Common myeloid progenitor, CD34-positive (primary cell): Measurements from ENCODE around the gene CCNG1. TPM values are rescaled to one million over a fixed set of nuclear protein-coding genes. Genes with fewer than 3 reads are reported as not detected.
A peak's percentile ranks its signal among the peaks of the same experiment; 100 is the strongest.
"Not testable (repeated sequence)": the region's sequence is repeated elsewhere in the genome, so short reads cannot be mapped to it uniquely, and the experiment has no call there.

Experiments
- CTCF ChIA-PET: fragments of 350-600 bp; sonication (Branson Sonifier 250); formaldehyde crosslinking; loops from one replicate; lab custom pipeline; 2021; ENCODE audit warnings: antibody characterized with exemption; lab: Charles Lee
- POLR2A ChIA-PET: fragments of 350-600 bp; sonication (Branson Sonifier 250); formaldehyde crosslinking; loops from one replicate; lab custom pipeline; 2021; ENCODE audit warnings: antibody characterized with exemption; lab: Charles Lee
- DNase-seq, 3 donors: peaks; one replicate each; pipeline versions ENCODE4 v3.0.0 to v3.0.0-alpha.2; 2013
- H3K27ac ChIP-seq, 2 experiments: 1 replicate in 1 of 2; 2 replicates in 1 of 2; pipeline ENCODE4 v1.7.0; 2013; ENCODE audit warnings: inconsistent platforms in 2 of 2, low read length in 2 of 2, mild to moderate bottlenecking in 2 of 2, low read depth in 1 of 2, moderate library complexity in 1 of 2; ENCODE audit not compliant: severe bottlenecking in 2 of 2, insufficient read depth in 1 of 2, poor library complexity in 1 of 2
- H3K27me3 ChIP-seq, 5 experiments: replicated peaks in 2 of 5; 1 replicate in 3 of 5; 2 replicates in 2 of 5; pipeline versions ENCODE4 v1.6.1 to v1.7.0; 2013; ENCODE audit warnings: low read length in 4 of 5, mild to moderate bottlenecking in 2 of 5, moderate library complexity in 2 of 5, inconsistent platforms in 1 of 5; ENCODE audit not compliant: insufficient read depth in 5 of 5, control insufficient read depth in 4 of 5
- H3K36me3 ChIP-seq, 4 experiments: 1 replicate in 2 of 4; 2 replicates in 2 of 4; pipeline versions ENCODE4 v1.6.1 to v1.7.0; 2013; ENCODE audit warnings: low read length in 3 of 4, control low read depth in 1 of 4, mild to moderate bottlenecking in 1 of 4; ENCODE audit not compliant: control insufficient read depth in 4 of 4, insufficient read depth in 4 of 4
- H3K4me1 ChIP-seq, 4 experiments: 1 replicate in 3 of 4; 2 replicates in 1 of 4; pipeline versions ENCODE4 v1.6.1 to v1.7.1; 2013; ENCODE audit warnings: low read length in 3 of 4, mild to moderate bottlenecking in 3 of 4, control low read depth in 1 of 4, inconsistent platforms in 1 of 4, moderate library complexity in 1 of 4; ENCODE audit not compliant: control insufficient read depth in 4 of 4, insufficient read depth in 4 of 4; ENCODE audit errors: control extremely low read depth in 1 of 4
- H3K4me3 ChIP-seq, 7 experiments: 1 replicate in 4 of 7; 2 replicates in 3 of 7; pipeline versions ENCODE4 v1.5.1 to v1.7.0; 2013; ENCODE audit warnings: mild to moderate bottlenecking in 7 of 7, low read length in 6 of 7, moderate library complexity in 6 of 7, inconsistent platforms in 2 of 7, low read depth in 2 of 7, control low read depth in 1 of 7; ENCODE audit not compliant: insufficient read depth in 4 of 7, control insufficient read depth in 1 of 7; ENCODE audit errors: extremely low read depth in 1 of 7
- H3K9me3 ChIP-seq, 5 experiments: 1 replicate in 4 of 5; 2 replicates in 1 of 5; pipeline versions ENCODE4 v1.6.1 to v1.7.1; 2013; ENCODE audit warnings: low read length in 4 of 5, mild to moderate bottlenecking in 2 of 5, inconsistent platforms in 1 of 5, low read depth in 1 of 5, moderate library complexity in 1 of 5; ENCODE audit not compliant: control insufficient read depth in 4 of 5, insufficient read depth in 2 of 5; ENCODE audit errors: control extremely low read depth in 1 of 5
- WGBS: methylation state at CpG from one replicate; pipeline ENCODE4 v1.1.5; 2013; ENCODE audit not compliant: insufficient coverage; 5-methylcytosine and 5-hydroxymethylcytosine counted together
- polyA plus RNA-seq: library from polyadenylated mRNA; unstranded; fragments of 120-200 nt; gene quantifications from one replicate; pipeline ENCODE4 v1.2.1, GENCODE V29; 2013

Gene CCNG1, protein sequence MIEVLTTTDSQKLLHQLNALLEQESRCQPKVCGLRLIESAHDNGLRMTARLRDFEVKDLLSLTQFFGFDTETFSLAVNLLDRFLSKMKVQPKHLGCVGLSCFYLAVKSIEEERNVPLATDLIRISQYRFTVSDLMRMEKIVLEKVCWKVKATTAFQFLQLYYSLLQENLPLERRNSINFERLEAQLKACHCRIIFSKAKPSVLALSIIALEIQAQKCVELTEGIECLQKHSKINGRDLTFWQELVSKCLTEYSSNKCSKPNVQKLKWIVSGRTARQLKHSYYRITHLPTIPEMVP
- 315 TPM for polyA plus RNA-seq

- Histone ChIP-seq H3K9me3 (no peaks in the 10 kb centered on the region), H3K4me3 (peak within 1 kb of the TSS; percentile 90 to 98 (median 95)), H3K27ac (peak within 1 kb of the TSS; percentile 87 to 95), H3K36me3 (peaks cover 3 to 28% (median 16%) of the 10 kb centered on the region in 4 experiments), H3K4me1 (peaks cover 7 to 43% (median 36%) of the 10 kb centered on the region in 4 experiments), H3K27me3 (no peaks in the 10 kb centered on the region)
- DNase-seq = peak; percentile 97
- CTCF ChIA-PET = interaction anchor here (0.8 to 3.6 kb wide), 4 partner anchors 11 to 66 kb away, joined by 3 to 17 read pairs (median 4); no protein-coding TSS in a partner anchor
- WGBS = 0% methylated on average over 24 of the region's 51 CpGs
- POLR2A ChIA-PET = interaction anchor here (0.6 to 1.8 kb wide), 3 partner anchors 22 to 68 kb away, joined by 3 to 10 read pairs (median 5); partner anchors contain the start of genes HMMR, MAT2B and NUDCD2
Measured at GRCh38 chr5:163437309-163438182, at the start of gene CCNG1. Gene CCNG1 (plus strand): TSS chr5:163437595. CDS start chr5:163439257, 1,662 bp downstream.

DNA sequence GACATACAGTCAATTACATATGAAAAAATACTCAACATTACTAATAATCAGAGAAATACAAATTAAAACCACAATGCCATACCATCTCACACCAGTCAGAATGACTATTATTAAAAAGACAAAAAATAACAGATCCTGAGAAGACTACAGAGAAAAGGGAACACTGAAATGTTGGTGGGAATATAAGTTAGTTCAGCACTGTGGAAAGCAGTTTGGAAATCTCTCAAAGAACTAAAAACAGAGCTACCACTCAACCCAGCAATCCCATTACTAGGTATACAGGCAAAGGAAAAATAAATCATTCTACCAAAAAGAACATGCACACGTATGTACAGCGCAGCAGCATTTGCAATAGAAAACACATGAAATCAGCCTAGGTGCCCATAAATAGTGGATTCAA lies 41.6 kb upstream of the CCNG1 start:
- Histone ChIP-seq H3K27ac (no peak overlapping the region), H3K4me1 (no peaks in the 10 kb centered on the region), H3K4me3 (no peak overlapping the region), H3K36me3 (no peaks in the 10 kb centered on the region), H3K27me3 (peaks cover 0 to 2% (median 0%) of the 10 kb centered on the region in 5 experiments), H3K9me3 (no peaks in the 10 kb centered on the region)
- ChIA-PET POLR2A (no interaction called here), CTCF (interaction anchor here (1.4 kb wide), 1 partner anchor 10 kb away, joined by 4 read pairs; no protein-coding TSS in a partner anchor)
- 100% methylated on average over 1 of the region's 2 CpGs for WGBS
- DNase-seq = no peak

- H3K36me3 ChIP-seq = not testable (repeated sequence)
Measured at GRCh38 chr5:163396818-163397340, 40.5 kb upstream of the CCNG1 start.

GRCh38 chr5:163397354-163397753 lies 40.0 kb upstream of the CCNG1 start:
- ChIA-PET POLR2A (no interaction called here), CTCF (interaction anchor here (1.7 kb wide), 1 partner anchor 12 kb away, joined by 4 read pairs; no protein-coding TSS in a partner anchor)
- Histone ChIP-seq H3K4me3 (no peak overlapping the region), H3K4me1 (no peaks in the 10 kb centered on the region), H3K9me3 (no peaks in the 10 kb centered on the region), H3K27ac (no peak overlapping the region), H3K27me3 (peaks cover 0 to 2% (median 0%) of the 10 kb centered on the region in 5 experiments), H3K36me3 (no peaks in the 10 kb centered on the region)
- DNase-seq = peak in 1 of 3 donors; percentile 30

More at GRCh38 chr5:163396818-163397340, 40.5 kb upstream of the CCNG1 start:
- H3K27me3 ChIP-seq, H3K9me3 ChIP-seq, H3K4me3 ChIP-seq, H3K4me1 ChIP-seq, H3K27ac ChIP-seq, POLR2A ChIA-PET: not testable (repeated sequence)
- CTCF ChIA-PET = interaction anchor here (0.6 to 1.7 kb wide), 3 partner anchors 9 to 12 kb away, joined by 3 to 4 read pairs (median 4); no protein-coding TSS in a partner anchor
- WGBS = 69% methylated on average over 7 of the region's 9 CpGs
- peak in 2 of 3 donors; percentile 38 to 56 for DNase-seq

DNA sequence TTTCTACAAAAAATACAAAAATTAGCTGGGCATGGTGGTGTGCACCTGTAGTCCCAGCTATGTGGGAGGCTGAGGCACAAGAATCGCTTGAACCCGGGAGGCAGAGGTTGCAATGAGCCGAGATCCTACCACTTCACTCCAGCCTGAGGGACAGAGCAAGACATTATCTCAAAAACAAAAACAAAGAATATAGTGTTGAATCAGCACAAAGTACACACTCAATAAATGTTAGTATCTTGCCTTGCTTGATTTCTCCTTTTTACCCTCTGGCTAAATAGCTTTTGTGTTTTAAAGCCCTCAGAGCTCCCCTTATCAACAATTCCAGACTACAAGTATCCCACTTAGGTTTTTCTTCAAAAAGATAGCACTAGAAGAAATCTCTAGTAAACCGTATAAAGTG lies 37.5 kb upstream of the CCNG1 start:
- Histone ChIP-seq H3K9me3 (no peaks in the 10 kb centered on the region), H3K4me3 (no peak overlapping the region), H3K27me3 (peaks cover 0 to 2% (median 0%) of the 10 kb centered on the region in 5 experiments), H3K27ac (no peak overlapping the region), H3K36me3 (no peaks in the 10 kb centered on the region), H3K4me1 (no peaks in the 10 kb centered on the region)
- DNase-seq = no peak
- ChIA-PET CTCF (interaction anchor here (0.7 kb wide), 1 partner anchor 1169 kb away, joined by 3 read pairs; no protein-coding TSS in a partner anchor), POLR2A (no interaction called here)
- 50% methylated on average over 2 of the region's 4 CpGs for WGBS

GRCh38 chr5:163401271-163401670 lies 36.1 kb upstream of the CCNG1 start:
- H3K27me3 ChIP-seq = no peaks in the 10 kb centered on the region
- 100% methylated on average over 3 of the region's 4 CpGs for WGBS
- CTCF ChIA-PET = interaction anchor here (0.7 kb wide), 1 partner anchor 83 kb away, joined by 3 read pairs; no protein-coding TSS in a partner anchor

More at GRCh38 chr5:163401271-163401670, 36.1 kb upstream of the CCNG1 start:
- peaks cover 0 to 6% (median 3%) of the 10 kb centered on the region in 4 experiments for H3K4me1 ChIP-seq
- H3K9me3 ChIP-seq = no peaks in the 10 kb centered on the region
- H3K27ac ChIP-seq = no peak overlapping the region
- no peak for DNase-seq
- no peaks in the 10 kb centered on the region for H3K36me3 ChIP-seq
- no peak overlapping the region for H3K4me3 ChIP-seq
- POLR2A ChIA-PET = interaction anchor here (0.6 kb wide), 1 partner anchor 36 kb away, joined by 5 read pairs; no protein-coding TSS in a partner anchor
